K562 (cell line): ENCODE data around the gene UAP1.

ENCODE experiments used
- CTCF ChIP-seq, 3 experiments: IDR thresholded peaks in 2 of 3; conservative IDR thresholded peaks in 1 of 3; 2 replicates each; pipeline ENCODE4 v1.5.1; 2011 to 2012; ENCODE audit warnings: low read length in 3 of 3, mild to moderate bottlenecking in 3 of 3, control low read depth in 2 of 3, improper control_type of control experiment in 1 of 3, inconsistent platforms in 1 of 3, low read depth in 1 of 3, mixed read lengths in 1 of 3, moderate library complexity in 1 of 3; ENCODE audit not compliant: insufficient read depth in 2 of 3
- KAT2B ChIP-seq: IDR thresholded peaks from one replicate; pipeline ENCODE4 v1.6.1; 2012; ENCODE audit warnings: low read depth, mild to moderate bottlenecking, control low read depth, inconsistent platforms, low read length, moderate library complexity
- NCOA1 ChIP-seq: fragments of 450-650 bp; IDR thresholded peaks from 2 replicates; pipeline ENCODE4 v1.6.1; 2016; ENCODE audit warnings: low read depth
- NCOA2 ChIP-seq, 2 experiments: fragments of 450-650 bp; IDR thresholded peaks; 2 replicates each; pipeline ENCODE4 v1.6.1; 2018; ENCODE audit warnings: mild to moderate bottlenecking in 2 of 2, moderate library complexity in 1 of 2; ENCODE audit not compliant: partially characterized antibody in 2 of 2
- NFYB ChIP-seq: IDR thresholded peaks from 2 replicates; pipeline ENCODE4 v1.6.1; 2011; ENCODE audit warnings: mild to moderate bottlenecking, moderate library complexity; ENCODE audit not compliant: insufficient read length; ENCODE audit errors: extremely low read depth
- POLR2A ChIP-seq: fragments of 450-650 bp; conservative IDR thresholded peaks from 2 replicates; pipeline ENCODE4 v1.6.1; 2016
- TF ChIP-seq, protein P1 (sequence below): fragments of 450-650 bp; formaldehyde crosslinking; IDR thresholded peaks from 2 replicates; pipeline ENCODE4 v1.4.0; 2022; ENCODE audit warnings: mild to moderate bottlenecking, moderate library complexity

GRCh38 chr1:162625679-162626078, 64.2 kb downstream of the UAP1 start:
- TF ChIP-seq NFYB (no peak), NCOA2 (IDR thresholded peaks at IDR 0.05; ENCODE audit: partially characterized antibody in 2 of 2) (no peak), CTCF (IDR thresholded peaks at IDR 0.05 in 2 of 3, conservative IDR thresholded peaks at IDR 0.05 in 1 of 3; ENCODE audit: insufficient read depth in 2 of 3, low read depth in 1 of 3, low read length in 3 of 3) (no peak), POLR2A (no peak), NCOA1 (no peak), KAT2B (no peak)
- TF ChIP-seq, protein P1, sequence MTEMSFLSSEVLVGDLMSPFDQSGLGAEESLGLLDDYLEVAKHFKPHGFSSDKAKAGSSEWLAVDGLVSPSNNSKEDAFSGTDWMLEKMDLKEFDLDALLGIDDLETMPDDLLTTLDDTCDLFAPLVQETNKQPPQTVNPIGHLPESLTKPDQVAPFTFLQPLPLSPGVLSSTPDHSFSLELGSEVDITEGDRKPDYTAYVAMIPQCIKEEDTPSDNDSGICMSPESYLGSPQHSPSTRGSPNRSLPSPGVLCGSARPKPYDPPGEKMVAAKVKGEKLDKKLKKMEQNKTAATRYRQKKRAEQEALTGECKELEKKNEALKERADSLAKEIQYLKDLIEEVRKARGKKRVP (CRISPR knock-in tag), result no peak
